ENCODE results near the gene IMMT.

The IMMT gene

DNA sequence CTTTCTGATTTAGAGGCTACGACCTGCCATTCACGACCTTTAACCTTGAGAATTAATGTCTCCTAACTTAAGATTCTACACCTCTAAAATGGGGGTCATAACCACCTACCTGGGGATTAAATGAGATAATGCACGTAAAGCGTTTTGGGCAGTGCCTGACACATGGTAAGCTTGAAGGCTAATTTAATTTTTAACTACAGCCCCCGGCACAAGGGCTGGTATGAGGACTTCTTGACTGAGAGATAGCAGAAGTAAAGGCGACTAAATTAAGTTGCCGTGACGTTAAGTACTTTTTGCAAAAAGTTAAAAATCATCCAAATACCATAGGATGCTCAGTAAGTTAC is 4.5 kb upstream of the IMMT start:
- DNase-seq (ENCODE audit: low read depth), result no peak

DNA sequence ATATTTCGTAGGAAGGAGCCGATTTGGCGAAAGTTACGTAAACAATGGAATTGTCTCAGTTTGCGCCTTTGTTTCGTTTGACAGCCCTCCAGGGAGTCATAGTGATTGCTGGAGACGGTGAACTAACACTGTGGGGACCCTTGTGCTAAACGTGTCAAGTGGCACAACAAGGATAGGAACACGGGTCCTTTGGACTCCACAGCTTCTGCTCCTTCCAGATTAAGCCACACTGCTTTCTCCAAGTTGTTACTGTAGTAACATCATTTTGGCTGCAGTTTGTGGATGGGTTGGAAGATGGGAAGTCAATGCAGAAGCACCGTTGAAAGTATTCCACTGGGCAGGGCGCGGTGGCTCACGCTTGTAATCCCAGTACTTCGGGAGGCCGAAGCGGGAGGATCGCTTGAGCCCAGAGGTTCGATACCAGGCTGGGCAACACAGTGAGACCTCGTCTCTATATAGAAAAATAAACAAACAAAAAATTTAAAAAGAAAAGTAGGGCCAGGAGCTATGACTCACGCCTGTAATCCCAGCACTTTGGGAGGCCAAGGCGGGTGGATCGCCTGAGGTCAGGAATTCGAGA is 636 bp upstream of the IMMT start:
- no peak for DNase-seq (ENCODE audit: low read depth)

DNA sequence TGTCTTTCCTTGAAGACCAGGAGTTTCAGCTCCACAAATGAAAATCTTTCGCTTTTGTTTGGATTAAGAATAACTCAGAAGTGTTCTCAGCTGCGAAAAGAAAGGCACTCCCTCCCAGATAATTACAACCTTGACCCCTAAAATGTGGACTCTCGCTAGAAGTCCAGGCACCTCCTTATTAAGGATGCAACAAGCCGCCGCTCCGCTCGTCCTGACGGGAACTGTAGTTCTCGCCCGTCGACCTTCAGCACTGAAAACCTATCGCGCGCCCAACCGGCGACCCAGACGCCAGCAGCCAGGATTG is 559 bp downstream of the IMMT start:
- DNase-seq (ENCODE audit: low read depth), result no peak

DNA sequence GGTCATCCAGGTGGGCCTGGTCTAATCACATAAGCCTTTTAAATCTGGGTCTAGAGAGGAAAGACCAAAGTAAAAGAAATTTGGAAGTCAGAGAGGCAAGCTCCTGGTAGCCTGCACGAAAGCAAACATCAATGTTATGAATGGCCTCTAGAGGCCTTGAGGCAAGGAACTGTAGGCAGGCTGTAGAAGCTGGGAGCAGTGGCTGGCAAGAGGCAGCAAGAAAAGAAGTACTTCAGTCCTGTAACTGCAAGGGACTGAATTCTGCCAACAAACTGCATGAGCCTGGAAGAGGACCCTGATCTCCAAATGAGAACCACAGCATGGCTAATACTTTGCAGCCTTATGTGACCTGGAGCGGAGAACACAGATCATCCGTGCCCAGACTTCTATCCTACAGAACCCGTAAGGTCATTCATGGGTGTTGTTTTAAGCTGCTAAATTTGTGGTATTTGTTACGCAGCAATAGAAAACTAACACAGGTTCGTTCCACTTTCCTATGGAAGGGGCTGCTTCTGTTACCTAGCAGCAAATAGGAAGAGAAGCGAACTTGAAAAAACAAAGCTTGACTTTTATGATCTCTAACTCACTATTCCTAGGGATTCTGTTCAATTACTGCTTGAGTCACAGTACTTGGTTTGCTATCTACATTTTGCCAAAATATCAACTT is 1.2 kb downstream of the IMMT start:
- DNase-seq (ENCODE audit: low read depth), result no peak

DNA sequence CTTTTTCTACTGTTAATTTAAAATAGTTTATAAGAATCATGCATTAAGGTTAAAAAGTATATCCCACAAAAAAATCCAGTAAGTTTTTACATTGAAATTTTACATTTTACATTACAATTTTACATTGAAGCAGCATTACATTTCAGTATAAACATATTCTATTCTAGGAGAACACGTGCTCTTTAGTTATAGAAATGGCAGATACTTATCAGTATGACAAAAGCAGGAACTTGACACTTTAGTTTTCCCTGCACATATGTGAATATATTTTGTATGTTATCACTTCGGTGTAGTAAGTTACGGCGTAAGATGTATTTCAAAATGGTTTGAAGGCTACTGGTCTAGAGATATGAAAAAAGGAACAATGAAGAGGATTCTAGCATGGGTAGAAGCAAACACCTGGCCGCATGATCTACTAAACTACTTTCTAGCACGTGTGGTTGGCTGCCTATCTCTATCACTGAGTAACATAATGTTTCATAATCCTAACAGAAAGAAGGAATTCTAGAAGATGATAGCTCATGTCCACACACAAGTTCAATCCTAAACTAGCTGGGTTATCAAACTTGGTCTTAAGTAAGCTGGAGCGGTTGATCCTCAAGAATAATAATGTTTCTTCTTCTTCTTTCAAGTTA is 5.4 kb downstream of the IMMT start:
- no peak for DNase-seq (ENCODE audit: low read depth)

DNA sequence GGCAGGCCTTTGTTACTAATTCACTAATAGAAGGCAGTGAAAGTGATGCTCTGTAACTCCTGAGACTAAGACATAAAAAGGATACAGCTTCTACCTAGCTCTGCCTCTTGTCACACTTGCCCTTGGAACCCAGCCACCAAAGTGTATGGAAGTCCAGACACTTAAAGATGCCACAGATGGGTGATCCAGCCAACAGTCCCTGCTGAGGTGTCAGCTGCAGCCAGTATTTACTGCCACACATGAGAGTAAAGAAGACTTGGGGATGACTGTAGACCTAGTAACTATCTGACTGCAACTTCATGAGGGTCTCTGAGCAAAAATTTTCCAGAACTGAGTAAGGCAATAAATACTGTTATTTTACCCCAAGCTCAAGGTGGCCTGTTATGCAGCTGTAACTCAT is 8.8 kb downstream of the IMMT start:
- no peak for DNase-seq (ENCODE audit: low read depth)

DNA sequence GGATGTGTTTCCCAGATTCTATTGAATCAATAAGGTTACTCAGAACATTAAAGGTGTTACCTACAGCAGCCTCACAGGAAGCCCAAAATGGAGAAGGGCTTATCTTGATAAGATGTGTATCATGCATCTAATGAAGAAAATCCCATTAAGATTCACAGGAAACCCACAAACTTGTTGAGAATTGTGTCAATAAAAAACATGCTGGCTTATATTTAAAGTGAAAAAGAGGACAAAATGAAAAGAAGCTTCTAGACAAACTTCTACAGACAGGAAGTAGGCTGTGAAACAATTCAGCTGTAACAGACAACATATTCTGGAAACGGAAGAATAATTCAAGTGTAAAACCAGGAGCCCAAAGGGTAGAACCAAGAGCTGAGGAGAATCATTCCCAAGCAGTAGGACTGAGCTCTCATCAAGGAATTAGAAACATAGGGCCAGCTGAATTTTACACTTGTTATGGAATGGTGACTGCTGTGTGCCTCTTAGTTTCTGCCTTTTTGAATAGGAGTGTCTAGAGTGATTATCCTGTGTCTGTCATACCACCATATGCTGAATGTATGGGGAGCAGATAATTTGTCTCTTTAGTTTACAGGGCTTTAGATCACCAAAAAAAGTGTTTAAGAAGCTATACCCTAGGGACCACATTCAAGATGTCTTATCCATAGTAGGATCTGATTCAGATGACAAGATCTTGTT is 9.6 kb downstream of the IMMT start:
- DNase-seq (ENCODE audit: low read depth), result no peak

DNA sequence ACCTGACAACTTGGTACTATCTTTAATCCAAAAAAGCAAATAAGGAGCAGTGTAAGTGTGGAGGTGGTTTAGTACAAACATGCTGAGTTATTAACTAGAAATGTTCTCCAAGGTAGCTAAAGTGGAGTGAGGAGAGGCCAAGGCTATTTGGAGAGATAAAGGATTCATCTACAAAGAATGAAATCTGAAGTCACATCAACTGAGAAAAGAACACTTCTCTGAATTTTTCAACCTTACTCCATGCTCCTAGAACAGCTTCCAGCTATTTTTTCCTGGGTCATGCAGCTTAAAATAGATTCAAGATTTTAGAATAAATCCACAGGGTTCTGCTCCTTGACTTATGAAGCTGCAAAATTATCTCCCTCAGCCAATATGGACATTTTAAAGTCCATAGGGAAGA is 18.7 kb downstream of the IMMT start:
- no peak for DNase-seq (ENCODE audit: low read depth)

DNA sequence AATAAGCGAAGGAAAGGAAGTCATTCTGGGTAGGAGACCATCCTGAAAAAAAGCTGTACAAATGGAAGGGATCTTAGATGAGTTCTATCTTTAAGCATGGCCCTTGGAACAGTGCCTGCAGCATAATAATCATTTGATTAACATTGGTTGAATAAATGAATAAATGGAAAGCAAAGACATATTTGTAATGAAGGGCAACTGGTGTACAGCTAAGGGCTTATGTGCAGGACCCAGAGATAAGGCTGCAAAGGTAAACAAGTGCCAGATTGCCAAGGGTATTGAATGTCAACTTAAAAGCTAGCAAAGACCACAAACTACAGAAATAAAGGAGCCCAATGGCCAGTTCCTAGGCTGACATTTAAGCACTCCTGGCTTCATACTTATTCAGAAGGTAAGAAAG is 19.4 kb downstream of the IMMT start:
- no peak for DNase-seq (ENCODE audit: low read depth)

DNA sequence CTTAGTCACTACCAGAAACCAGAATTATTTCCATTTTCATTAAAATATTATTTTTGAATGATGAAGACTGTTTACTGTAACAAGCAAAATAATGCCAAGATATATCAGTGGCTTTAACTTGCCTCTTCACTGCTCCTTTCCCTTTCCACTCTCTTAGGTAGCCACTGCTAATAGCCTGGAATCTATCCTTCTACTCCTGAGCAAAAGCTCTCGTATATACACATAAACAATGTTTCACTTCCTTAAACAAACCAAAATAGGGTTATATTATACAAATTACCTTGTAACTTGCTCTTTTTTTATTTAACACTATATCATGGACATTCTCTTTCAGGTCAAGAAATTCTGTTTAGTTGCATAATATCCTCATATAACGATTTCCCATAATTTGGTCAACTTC is 20.8 kb downstream of the IMMT start:
- DNase-seq (ENCODE audit: low read depth), result no peak

DNA sequence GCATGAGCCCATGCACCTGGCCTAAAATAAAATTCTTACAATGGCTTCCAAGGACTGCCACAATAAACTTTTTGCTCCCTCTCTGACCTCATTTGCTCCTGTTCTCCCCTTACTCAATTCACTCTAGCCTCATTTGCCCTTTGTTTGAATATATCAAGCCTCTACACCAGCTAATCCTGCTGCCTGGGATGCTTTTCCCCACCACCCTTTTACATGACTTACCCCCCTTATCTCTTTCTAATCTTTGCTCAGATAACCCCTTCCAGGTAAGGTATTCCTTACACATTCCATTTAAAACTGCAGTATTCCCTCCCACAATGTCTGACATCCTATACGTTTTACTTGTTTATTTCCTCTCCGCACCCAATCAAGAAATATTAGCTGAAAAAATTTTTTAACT is 22.7 kb downstream of the IMMT start:
- DNase-seq (ENCODE audit: low read depth), result no peak

DNA sequence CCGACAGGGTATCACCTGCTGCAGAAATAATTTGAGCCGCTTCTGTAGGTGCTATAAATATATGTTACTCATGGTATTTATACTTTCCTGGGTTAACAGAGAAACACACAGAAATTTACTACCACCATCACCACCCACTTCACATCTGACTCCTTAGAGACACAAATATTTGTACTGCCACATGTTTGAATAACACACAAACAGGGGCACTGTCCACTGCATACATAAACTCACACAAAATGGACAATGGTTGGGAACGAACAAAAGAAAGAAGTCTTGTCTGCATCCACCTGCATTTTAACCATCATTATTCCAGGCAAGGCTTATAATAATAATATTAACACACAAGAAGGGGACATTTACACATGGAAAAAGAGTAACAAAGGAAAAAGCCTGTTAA is 24.0 kb downstream of the IMMT start:
- DNase-seq (ENCODE audit: low read depth), result no peak

DNA sequence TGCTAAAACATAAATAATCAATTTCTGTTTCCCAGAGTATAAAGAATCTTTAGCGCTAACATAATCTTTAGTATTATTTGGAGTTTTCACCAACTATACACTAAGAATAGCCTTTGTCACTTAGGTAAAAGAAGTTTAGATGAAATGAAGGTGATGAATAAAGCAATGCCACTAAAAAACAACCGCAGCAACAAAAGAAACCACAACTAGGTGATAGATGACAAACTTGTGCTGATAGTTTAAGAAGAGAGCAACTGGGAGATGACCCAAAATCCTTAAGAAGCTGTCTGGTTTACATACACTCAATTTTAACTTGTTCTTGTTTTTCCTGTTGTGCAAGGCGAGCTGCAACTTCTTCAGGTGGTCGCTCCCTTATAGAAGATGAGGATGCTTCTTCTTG is 24.8 kb downstream of the IMMT start:
- no peak for DNase-seq (ENCODE audit: low read depth)

DNA sequence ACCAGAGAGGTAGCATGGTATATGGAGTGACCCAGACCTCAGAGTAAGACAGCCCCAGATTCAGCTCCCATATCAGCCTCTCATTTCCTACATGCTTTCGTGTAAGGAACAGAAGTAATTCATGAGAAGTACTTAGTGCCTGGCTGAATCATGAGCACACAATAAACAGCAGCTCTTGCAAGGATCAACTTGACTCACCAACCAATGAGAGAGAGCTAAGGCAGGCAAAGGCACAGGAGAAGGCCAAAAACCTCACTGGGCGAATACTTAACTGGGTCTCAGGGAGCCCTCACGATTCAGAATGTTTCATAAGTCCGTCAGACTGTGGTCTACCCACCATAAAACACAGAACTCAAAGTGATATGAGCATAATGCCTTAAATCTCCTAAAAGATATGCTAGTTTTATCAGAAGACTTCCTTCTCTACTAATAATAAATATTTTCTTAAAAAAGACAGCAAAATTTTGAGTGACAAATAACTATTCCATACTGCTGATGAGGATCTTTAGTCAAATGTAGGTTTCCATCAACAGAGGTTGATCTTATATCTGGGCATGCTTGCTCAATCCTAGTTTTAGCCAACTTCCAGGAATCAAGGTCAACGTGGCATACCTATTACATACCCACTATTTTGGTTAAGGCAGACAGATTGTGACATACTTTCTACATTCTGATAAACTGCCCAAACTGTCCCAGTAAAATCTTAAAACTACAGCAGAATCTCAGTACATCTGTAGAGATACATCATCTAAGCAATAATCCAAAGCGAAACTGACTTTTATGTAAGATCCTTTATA is 34.9 kb downstream of the IMMT start:
- no peak for DNase-seq (ENCODE audit: low read depth)

DNA sequence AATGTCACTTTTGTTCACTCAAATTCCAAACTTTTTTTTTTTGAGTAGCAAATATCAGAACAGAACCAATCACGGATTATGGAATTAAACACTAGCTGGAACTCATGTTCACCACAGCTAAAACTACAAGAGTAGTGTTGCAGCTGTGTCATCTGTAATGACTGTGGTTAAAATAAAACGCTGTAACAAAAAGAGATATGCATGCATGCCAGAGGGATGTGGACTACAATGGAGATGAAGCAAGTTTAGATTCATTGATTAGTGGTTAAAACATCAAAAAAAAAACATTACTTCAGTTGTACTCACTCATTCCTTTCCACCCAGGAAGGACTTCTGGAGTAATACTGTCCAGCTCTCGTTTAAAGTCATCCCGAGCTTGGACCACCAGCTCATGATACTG is 37.0 kb downstream of the IMMT start:
- DNase-seq (ENCODE audit: low read depth), result no peak

DNA sequence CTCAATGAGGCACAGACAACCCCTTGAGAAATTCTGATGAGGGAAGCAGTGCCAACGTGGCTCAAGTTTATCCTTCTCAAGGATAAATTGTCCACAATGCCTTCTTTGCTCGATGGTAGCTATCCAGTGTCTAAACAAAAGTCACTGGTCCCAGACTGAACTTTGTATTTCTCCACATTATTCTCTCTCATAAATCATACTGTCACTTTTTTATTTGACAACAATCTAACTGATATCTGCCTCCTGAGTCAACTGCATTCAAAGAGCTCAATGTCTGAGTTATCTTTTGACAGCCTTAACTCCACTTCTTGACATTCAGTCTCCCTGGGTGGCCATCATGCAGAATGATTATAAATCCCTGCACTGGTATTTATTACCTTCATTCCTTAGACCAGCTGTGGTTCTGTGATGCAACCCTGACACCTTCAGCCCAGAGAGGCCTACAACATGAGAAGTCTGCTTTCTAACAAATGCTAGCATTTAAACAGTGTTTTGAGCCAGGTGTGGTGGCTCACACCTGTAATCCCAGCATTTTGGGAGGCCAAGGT is 38.2 kb downstream of the IMMT start:
- DNase-seq (ENCODE audit: low read depth), result no peak

DNA sequence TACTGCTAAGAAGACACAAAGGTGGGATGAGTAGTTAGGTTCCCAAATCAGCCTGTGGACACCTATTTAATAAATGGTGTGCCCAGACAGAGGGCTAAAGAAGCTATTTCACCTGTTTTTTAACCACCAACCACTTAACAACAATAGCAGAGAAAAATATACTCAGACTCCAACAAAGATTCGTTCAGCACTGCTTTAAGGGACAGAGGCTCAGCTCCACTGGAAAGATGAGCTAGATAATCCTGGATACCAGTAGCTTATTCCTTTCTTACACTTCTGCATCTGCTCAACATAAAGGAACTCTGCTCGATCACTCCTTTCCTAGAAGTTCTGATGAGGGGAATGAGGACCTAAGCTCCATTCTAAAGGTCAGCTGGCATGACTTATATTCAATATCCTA is 44.8 kb downstream of the IMMT start:
- no peak for DNase-seq (ENCODE audit: low read depth)

DNA sequence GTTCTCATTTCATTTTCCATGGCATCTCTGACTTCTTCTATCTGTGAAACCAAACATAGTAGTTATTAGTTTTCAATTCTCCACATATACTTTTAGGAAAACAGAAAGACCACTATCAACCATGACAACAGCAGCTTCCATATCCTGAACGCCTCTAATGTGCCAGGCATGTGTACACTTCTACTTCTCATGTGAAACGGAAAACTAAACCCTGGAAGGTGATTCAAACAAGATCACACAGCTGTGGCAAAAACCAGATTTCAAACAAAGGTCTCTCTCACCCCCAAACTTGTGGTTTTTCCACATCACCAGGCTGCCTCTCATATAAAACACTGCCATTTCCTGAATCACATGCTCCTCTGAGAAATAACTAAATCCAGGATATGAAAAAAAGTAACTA is 47.5 kb downstream of the IMMT start:
- no peak for DNase-seq (ENCODE audit: low read depth)

DNA sequence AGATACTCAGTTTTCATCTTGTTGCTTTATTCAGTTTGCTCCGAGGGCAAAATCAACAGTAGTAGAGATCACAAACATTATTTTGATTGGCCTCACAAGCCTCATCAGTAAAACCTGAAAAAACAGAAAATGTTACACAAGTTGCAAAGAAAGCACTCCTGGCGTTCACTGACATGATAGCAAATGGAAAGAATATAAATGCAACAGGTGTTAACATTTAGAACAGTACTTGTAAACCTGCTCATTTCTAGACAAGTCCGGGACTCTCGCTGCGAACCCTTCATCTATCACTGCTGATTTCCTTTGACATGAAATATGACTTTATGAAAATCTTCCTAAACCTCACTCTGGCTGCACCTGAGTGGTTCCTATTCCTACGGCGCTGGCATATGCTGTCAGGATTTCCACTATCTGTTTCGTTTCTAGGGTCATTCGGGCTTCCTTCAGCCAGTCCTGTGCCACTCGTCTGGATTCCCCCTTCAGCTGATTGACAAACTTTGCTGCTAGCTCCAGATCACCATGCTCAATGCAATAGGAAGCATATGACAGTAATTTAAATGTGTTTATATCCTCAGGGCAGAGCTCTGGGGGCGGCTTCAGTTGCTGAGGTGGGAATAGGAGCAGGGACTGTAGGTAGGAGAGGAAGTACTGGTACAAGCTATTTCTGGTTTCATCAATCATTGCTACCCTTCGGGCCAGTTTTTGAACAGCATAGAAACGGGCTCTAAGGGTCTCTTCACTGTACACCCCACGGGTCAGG is 51.2 kb downstream of the IMMT start:
- no peak for DNase-seq (ENCODE audit: low read depth)

DNA sequence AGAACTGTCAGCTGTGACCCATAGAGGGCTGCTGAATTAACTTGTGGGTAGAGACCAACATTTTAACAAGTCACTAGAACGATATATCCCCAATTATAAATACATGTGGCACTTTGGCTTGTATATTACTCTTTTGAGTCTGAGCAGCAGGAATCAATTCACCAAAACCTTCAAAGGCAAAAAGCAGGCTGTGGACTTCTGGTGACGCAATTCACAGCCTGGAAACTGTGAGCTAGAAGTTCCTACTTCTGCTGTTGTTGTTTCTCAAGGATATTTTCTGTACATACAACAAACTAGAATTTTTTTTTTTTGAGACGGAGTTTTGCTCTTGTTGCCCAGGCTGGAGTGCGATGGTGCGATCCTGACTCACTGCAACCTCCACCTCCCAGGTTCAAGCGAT is 52.0 kb downstream of the IMMT start:
- DNase-seq (ENCODE audit: low read depth), result no peak

DNA sequence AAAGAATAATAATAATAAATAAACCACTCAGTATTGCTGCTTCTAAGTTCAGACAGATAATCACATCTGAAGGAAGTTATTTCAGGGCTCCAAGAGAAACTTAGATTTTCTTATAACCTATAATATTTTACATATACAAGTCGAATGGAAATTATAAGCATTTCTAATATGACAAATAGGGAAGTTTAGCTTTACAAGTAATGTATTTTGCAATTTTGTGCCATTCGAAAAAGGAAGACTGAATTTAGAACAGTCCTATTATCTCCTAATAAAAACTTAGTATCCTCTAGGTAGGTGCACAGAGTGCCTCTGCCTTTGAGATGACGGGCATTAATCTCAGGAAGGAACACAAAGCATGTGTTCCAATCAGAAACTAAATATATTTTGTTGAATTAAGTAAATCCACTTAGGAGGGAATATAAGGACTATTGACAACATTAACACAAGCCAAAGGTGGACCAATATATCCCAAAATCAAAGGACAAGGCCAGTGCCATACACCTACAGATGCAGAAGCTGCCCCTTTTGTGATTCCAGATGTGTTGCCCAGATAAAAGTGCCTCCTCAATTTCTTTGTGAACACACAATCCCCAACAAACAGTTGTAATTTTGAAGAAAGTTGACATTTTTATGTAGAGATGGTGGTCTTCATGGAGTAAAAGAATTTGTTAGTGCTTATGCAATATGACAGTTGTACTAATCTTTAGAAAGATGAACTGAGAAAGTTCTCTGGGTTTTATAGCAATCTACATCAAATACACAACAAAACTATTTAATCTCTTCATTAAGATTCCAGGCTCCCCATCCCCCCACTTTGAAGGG is 52.6 kb downstream of the IMMT start:
- no peak for DNase-seq (ENCODE audit: low read depth)
